Right atrium auricular region (tissue), 2 donors: Measurements from ENCODE around the gene MMP27. TPM values are rescaled to one million over a fixed set of nuclear protein-coding genes. Genes with fewer than 3 reads are reported as not detected.

Experiments
- DNase-seq: peaks from one replicate; pipeline ENCODE4 v3.0.0-alpha.2; 2019; ENCODE audit warnings: low spot score
- H3K27ac ChIP-seq, 2 donors: fragments of 200-600 bp; sonication (generic); 1 replicate in 1 of 2; 2 replicates in 1 of 2; pipeline ENCODE4 v1.5.1; 2016 to 2019
- H3K27me3 ChIP-seq, 2 donors: fragments of 200-600 bp; sonication (generic); one replicate each; pipeline versions ENCODE4 v1.5.1 to v1.6.0; 2017 to 2019
- H3K36me3 ChIP-seq: fragments of 200-600 bp; sonication (generic); one replicate; pipeline ENCODE4 v1.5.1; 2016
- H3K4me1 ChIP-seq, 2 donors: fragments of 200-600 bp; sonication (generic); one replicate each; pipeline versions ENCODE4 v1.5.1 to v1.6.0; 2017 to 2019
- H3K4me3 ChIP-seq, 2 donors: fragments of 200-600 bp; sonication (generic); 1 replicate in 1 of 2; 2 replicates in 1 of 2; pipeline ENCODE4 v1.5.1; 2017 to 2019; ENCODE audit warnings: mild to moderate bottlenecking in 1 of 2, moderate library complexity in 1 of 2
- H3K9me3 ChIP-seq, 2 donors: fragments of 200-600 bp; sonication (generic); one replicate each; pipeline ENCODE4 v1.5.1; 2019
- CTCF ChIP-seq, 2 donors: fragments of 200-600 bp; sonication (generic); IDR thresholded peaks; one replicate each; pipeline ENCODE4 v1.5.1; 2019; ENCODE audit warnings: antibody characterized with exemption in 2 of 2
- total RNA-seq, 2 donors: library from RNA; depleted of rRNA; stranded (reverse); fragments of >200 nt; gene quantifications; one replicate each; pipeline ENCODE4 v1.1.0, GENCODE V29; 2016

MMP27 gene
- total RNA-seq, 2 donors from 2014 or later = not detected

GRCh38 chr11:102719620-102720277 lies 14.2 kb upstream of the MMP27 start:
- no peaks in the 10 kb centered on the region for H3K36me3 ChIP-seq

GRCh38 chr11:102717280-102717679 lies 11.7 kb upstream of the MMP27 start:
- Histone ChIP-seq H3K27me3 (no peaks in the 10 kb centered on the region), H3K9me3 (no peaks in the 10 kb centered on the region), H3K27ac (no peak overlapping the region), H3K4me1 (no peaks in the 10 kb centered on the region), H3K4me3 (no peak overlapping the region), H3K36me3 (no peaks in the 10 kb centered on the region)
- DNase-seq = no peak
- no peak for TF ChIP-seq CTCF (IDR thresholded peaks at IDR 0.05)

More at GRCh38 chr11:102719620-102720277, 14.2 kb upstream of the MMP27 start:
- H3K27ac ChIP-seq = no peak overlapping the region
- no peak for TF ChIP-seq CTCF (IDR thresholded peaks at IDR 0.05)
- H3K4me1 ChIP-seq = no peaks in the 10 kb centered on the region
- DNase-seq = no peak
- H3K9me3 ChIP-seq = peaks cover 0 to 8% of the 10 kb centered on the region in 2 donors
- H3K27me3 ChIP-seq = no peaks in the 10 kb centered on the region
- H3K4me3 ChIP-seq = no peak overlapping the region

GRCh38 chr11:102716527-102716926 lies 11.0 kb upstream of the MMP27 start:
- no peak for DNase-seq
- no peak for TF ChIP-seq CTCF (IDR thresholded peaks at IDR 0.05)
- Histone ChIP-seq H3K4me1 (no peaks in the 10 kb centered on the region), H3K36me3 (no peaks in the 10 kb centered on the region), H3K27me3 (no peaks in the 10 kb centered on the region), H3K9me3 (no peaks in the 10 kb centered on the region), H3K4me3 (no peak overlapping the region), H3K27ac (no peak overlapping the region)

GRCh38 chr11:102712137-102712536 lies 6.6 kb upstream of the MMP27 start:
- Histone ChIP-seq H3K9me3 (no peaks in the 10 kb centered on the region), H3K27me3 (no peaks in the 10 kb centered on the region), H3K4me1 (no peaks in the 10 kb centered on the region), H3K27ac (no peak overlapping the region), H3K4me3 (no peak overlapping the region), H3K36me3 (no peaks in the 10 kb centered on the region)
- no peak for DNase-seq
- TF ChIP-seq CTCF (IDR thresholded peaks at IDR 0.05) = no peak

- Histone ChIP-seq H3K4me3 (no peak overlapping the region), H3K27ac (no peak overlapping the region), H3K27me3 (no peaks in the 10 kb centered on the region), H3K4me1 (no peaks in the 10 kb centered on the region), H3K36me3 (no peaks in the 10 kb centered on the region), H3K9me3 (no peaks in the 10 kb centered on the region)
- DNase-seq = no peak
- TF ChIP-seq CTCF (IDR thresholded peaks at IDR 0.05) = no peak
These were observed 3.8 kb upstream of the MMP27 start for GRCh38 chr11:102709201-102709945.
